Endodermal cell (in vitro differentiated cells): ENCODE measurements around the gene RGS16. TPM values are rescaled to one million over a fixed set of nuclear protein-coding genes. Genes with fewer than 3 reads are reported as not detected.

Source experiments
- DNase-seq: peaks from one replicate; pipeline ENCODE4 v3.0.0-alpha.2; 2017
- H3K27ac ChIP-seq: 2 replicates; pipeline ENCODE4 v1.5.1; 2013; ENCODE audit warnings: mild to moderate bottlenecking, low read depth, low read length, moderate library complexity
- H3K27me3 ChIP-seq: 2 replicates; pipeline ENCODE4 v1.6.1; 2013; ENCODE audit warnings: mild to moderate bottlenecking, low read length, moderate library complexity; ENCODE audit not compliant: insufficient read depth, control insufficient read depth, poor library complexity, severe bottlenecking
- H3K36me3 ChIP-seq: 2 replicates; pipeline ENCODE4 v1.7.0; 2013; ENCODE audit warnings: mild to moderate bottlenecking, low read length, moderate library complexity; ENCODE audit not compliant: control insufficient read depth, insufficient read depth
- H3K4me1 ChIP-seq: one replicate; pipeline ENCODE4 v1.7.0; 2013; ENCODE audit warnings: low read length; ENCODE audit not compliant: control insufficient read depth, insufficient read depth
- H3K4me3 ChIP-seq: 2 replicates; pipeline ENCODE4 v1.5.1; 2013; ENCODE audit warnings: mild to moderate bottlenecking, low read length, moderate library complexity
- H3K9ac ChIP-seq: 2 replicates; pipeline ENCODE4 v1.6.1; 2013; ENCODE audit warnings: mild to moderate bottlenecking, low read length, moderate library complexity; ENCODE audit not compliant: poor library complexity, severe bottlenecking; ENCODE audit errors: extremely low read depth
- H3K9me3 ChIP-seq: 2 replicates; pipeline ENCODE4 v1.6.1; 2013; ENCODE audit warnings: mild to moderate bottlenecking, low read length, moderate library complexity; ENCODE audit not compliant: control insufficient read depth
- H3K27ac Mint-ChIP-seq: 2 replicates; pipeline ENCODE4 v1.8.0; 2020; ENCODE audit warnings: mixed read lengths
- H3K27me3 Mint-ChIP-seq: 2 replicates; pipeline ENCODE4 v1.8.0; 2021; ENCODE audit warnings: mild to moderate bottlenecking, mixed read lengths; ENCODE audit not compliant: insufficient read depth
- H3K36me3 Mint-ChIP-seq: 2 replicates; pipeline ENCODE4 v1.8.0; 2020; ENCODE audit warnings: low read depth, mixed read lengths
- H3K4me1 Mint-ChIP-seq: 2 replicates; pipeline ENCODE4 v1.8.0; 2020; ENCODE audit warnings: mixed read lengths
- H3K4me3 Mint-ChIP-seq: 2 replicates; pipeline ENCODE4 v1.8.0; 2020; ENCODE audit warnings: mild to moderate bottlenecking, moderate library complexity, mixed read lengths
- H3K9me3 Mint-ChIP-seq: 2 replicates; pipeline ENCODE4 v1.8.0; 2020; ENCODE audit warnings: mild to moderate bottlenecking, mixed read lengths
- CTCF ChIP-seq: fragments of 200-600 bp; sonication (generic); conservative IDR thresholded peaks from 2 replicates; pipeline ENCODE4 v1.5.0; 2021; ENCODE audit warnings: antibody characterized with exemption, mild to moderate bottlenecking
- WGBS, 2 experiments: methylation state at CpG; one replicate each; pipeline versions ENCODE4 v1.1.5 to v1.1.7; 2013; ENCODE audit warnings: missing lambda C conversion rate in 2 of 2, mixed read lengths in 1 of 2; ENCODE audit not compliant: insufficient coverage in 1 of 2, insufficient read length in 1 of 2; 5-methylcytosine and 5-hydroxymethylcytosine counted together
- total RNA-seq, 2 donors: library from RNA; stranded (reverse); fragmentation: NEBNext Ultra II Directional in 1 of 2; extraction: Animal tissue kit (Norgen Biotek cat#: 25700) in 1 of 2; gene quantifications; 2 replicates in 1 of 2; 3 replicates in 1 of 2; pipeline ENCODE4 v1.2.1, GENCODE V29; 2021

RGS16 gene
- total RNA-seq, 2 donors from 2014 or later: 14.8 to 19.4 TPM

GRCh38 chr1:182601416-182601786 lies 2.8 kb downstream of the RGS16 start:
- Mint-ChIP-seq H3K4me1 (peaks cover 17% of the 10 kb centered on the region), H3K36me3 (no peaks in the 10 kb centered on the region), H3K27me3 (peaks cover 24% of the 10 kb centered on the region), H3K4me3 (no peak overlapping the region), H3K9me3 (no peaks in the 10 kb centered on the region), H3K27ac (no peak overlapping the region)
- Histone ChIP-seq H3K4me3 (no peak overlapping the region), H3K4me1 (peaks cover 5% of the 10 kb centered on the region), H3K9ac (no peak overlapping the region), H3K27me3 (peaks cover 9% of the 10 kb centered on the region), H3K27ac (no peak overlapping the region), H3K36me3 (peaks cover 13% of the 10 kb centered on the region), H3K9me3 (no peaks in the 10 kb centered on the region)
- DNase-seq: peak; percentile 87
- peak; percentile 93 for TF ChIP-seq CTCF
- WGBS, 2 experiments: 23 to 35% methylated on average over 2 to 6 of the region's 6 CpGs

DNA sequence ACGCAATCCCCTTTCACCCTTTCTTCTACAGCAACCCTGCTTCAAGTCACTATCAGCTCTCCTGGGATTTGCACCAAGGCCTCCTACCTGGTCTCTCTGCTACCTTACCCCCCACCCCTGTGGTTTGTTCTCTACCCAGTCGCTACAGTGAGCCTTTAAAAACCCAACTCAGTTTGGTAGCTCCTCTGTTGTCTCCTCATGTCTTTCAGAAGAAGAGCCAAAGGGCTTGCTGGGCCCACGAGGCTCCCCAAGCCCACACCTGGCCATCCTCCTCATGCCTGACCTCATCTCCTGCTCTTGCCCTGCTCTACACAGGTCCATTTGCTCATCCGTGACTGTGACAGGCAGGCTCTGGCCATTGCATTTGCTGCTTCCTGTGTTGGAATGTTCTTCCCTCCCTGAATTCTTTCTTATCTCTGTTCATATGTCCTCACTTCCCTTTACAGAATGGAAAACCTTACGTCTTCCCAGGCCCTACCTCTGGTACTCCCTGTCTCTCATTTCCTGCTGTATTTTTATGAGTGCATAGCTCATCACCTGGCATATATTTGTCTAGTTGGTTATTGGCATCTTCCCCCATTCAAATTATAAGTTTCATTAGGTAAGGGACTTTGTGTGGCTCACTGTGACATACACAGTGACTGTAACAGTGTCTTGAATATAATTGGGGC lies 3.3 kb downstream of the RGS16 start:
- peaks cover 13% of the 10 kb centered on the region for H3K36me3 ChIP-seq
- H3K4me1 ChIP-seq: peaks cover 5% of the 10 kb centered on the region
- TF ChIP-seq CTCF: no peak
- Mint-ChIP-seq H3K36me3 (no peaks in the 10 kb centered on the region), H3K9me3 (no peaks in the 10 kb centered on the region), H3K4me3 (no peak overlapping the region), H3K27me3 (peaks cover 24% of the 10 kb centered on the region), H3K4me1 (peaks cover 17% of the 10 kb centered on the region), H3K27ac (no peak overlapping the region)
- no peak for DNase-seq
- no peaks in the 10 kb centered on the region for H3K9me3 ChIP-seq
- peaks cover 9% of the 10 kb centered on the region for H3K27me3 ChIP-seq
- H3K9ac ChIP-seq: no peak overlapping the region
- H3K27ac ChIP-seq: no peak overlapping the region
- WGBS, 2 experiments: 82 to 83% methylated on average over 5 of the region's 5 CpGs
- H3K4me3 ChIP-seq: no peak overlapping the region

- H3K27me3 ChIP-seq: peaks cover 8% of the 10 kb centered on the region
- Mint-ChIP-seq H3K4me3 (no peak overlapping the region), H3K9me3 (no peaks in the 10 kb centered on the region), H3K4me1 (peaks cover 17% of the 10 kb centered on the region), H3K27ac (peak overlapping the region; percentile 10), H3K36me3 (no peaks in the 10 kb centered on the region), H3K27me3 (peaks cover 17% of the 10 kb centered on the region)
- no peak for TF ChIP-seq CTCF
- WGBS, 2 experiments: 96 to 98% methylated on average over 7 to 17 of the region's 17 CpGs
- H3K27ac ChIP-seq: no peak overlapping the region
- H3K4me1 ChIP-seq: peaks cover 5% of the 10 kb centered on the region
- no peak overlapping the region for H3K4me3 ChIP-seq
- H3K9ac ChIP-seq: no peak overlapping the region
- no peak for DNase-seq
- no peaks in the 10 kb centered on the region for H3K9me3 ChIP-seq
- H3K36me3 ChIP-seq: peaks cover 13% of the 10 kb centered on the region
These were observed 4.0 kb downstream of the RGS16 start for GRCh38 chr1:182600036-182600713.
